ENCODE results near the gene PPIL4. TPM values are rescaled to one million over a fixed set of nuclear protein-coding genes. Genes with fewer than 3 reads are reported as not detected.
"Not testable (repeated sequence)": the region's sequence is repeated elsewhere in the genome, so short reads cannot be mapped to it uniquely, and the experiment has no call there.

Gene PPIL4
- total and polyA plus RNA-seq, 2 of the 13 experiments (the other 11 are each of a cell fraction or from before 2014, with no cell fraction given), result 5.5 to 46.0 TPM

DNA sequence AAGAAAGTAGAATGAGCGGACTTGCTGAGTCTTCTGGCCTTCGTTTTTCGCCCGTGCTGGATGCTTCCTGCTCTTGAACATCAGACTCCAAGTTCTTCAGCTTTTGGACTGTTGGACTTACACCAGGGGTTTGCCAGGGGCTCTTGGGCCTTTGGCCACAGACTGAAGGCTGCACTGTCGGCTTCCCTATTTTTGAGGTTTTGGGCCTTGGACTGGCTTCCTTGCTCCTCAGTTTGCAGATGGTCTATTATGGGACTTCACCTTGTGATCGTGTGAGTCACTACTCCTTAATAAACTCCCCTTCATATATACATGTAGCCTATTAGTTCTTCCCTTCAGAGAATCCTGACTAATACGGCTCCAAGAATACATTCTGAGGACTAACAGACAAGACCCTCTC lies 83.1 kb downstream of the PPIL4 start:
- H3K36me3 ChIP-seq (replicated peaks in 1 of 2; ENCODE audit: control insufficient read depth in 1 of 2, insufficient read depth in 2 of 2, low read length in 2 of 2); ATAC-seq; H3K27me3 ChIP-seq (ENCODE audit: control insufficient read depth in 1 of 2, insufficient read depth in 2 of 2, low read length in 2 of 2); H3K4me3 ChIP-seq (replicated peaks in 1 of 3; ENCODE audit: insufficient read depth in 1 of 3, low read depth in 2 of 3, low read length in 3 of 3); H3K9ac ChIP-seq (ENCODE audit: insufficient read depth, low read depth, low read length); CTCF ChIA-PET (ENCODE audit: low intra/inter-chr PET ratio, low total read pairs); H3K27ac ChIP-seq (ENCODE audit: extremely low read length, insufficient read depth, low read length); H3K4me2 ChIP-seq (ENCODE audit: low read depth, low read length); H2AFZ ChIP-seq (ENCODE audit: low read length); BruUV-seq (replicated peaks); FAIRE-seq; in situ Hi-C loops (cut with HindIII; ENCODE audit: extremely low pct_ligation_motif_present, low pct_unique_long_range_greater_than_20kb); POLR2A ChIA-PET; H3K79me2 ChIP-seq (ENCODE audit: insufficient read depth, low read length); H4K20me1 ChIP-seq (ENCODE audit: insufficient read depth, low read length); DNase-seq (ENCODE audit: low spot score); H3K9me3 ChIP-seq (ENCODE audit: low read length); intact Hi-C loops (cut with micrococcal nuclease; ENCODE audit: unreplicated experiment): not testable (repeated sequence)
- H3K4me1 ChIP-seq (ENCODE audit: insufficient read depth, low read length), result peaks cover 18% of the 10 kb centered on the region
- 95% methylated on average over 7 of the region's 7 CpGs for WGBS (ENCODE audit: low lambda C conversion rate)

GRCh38 chr6:149461670-149462069 lies 84.2 kb downstream of the PPIL4 start:
- H3K27ac ChIP-seq (ENCODE audit: extremely low read length, insufficient read depth, low read length), result no peak overlapping the region
- FAIRE-seq (no peak), ATAC-seq (no peak), DNase-seq (ENCODE audit: low spot score) (no peak)
- H3K4me1 ChIP-seq (ENCODE audit: insufficient read depth, low read length), result peaks cover 10% of the 10 kb centered on the region; the same call in 1 of the 2 replicates
- BruUV-seq (replicated peaks), result no TSS peak
- CTCF ChIA-PET (ENCODE audit: low intra/inter-chr PET ratio, low total read pairs), result no interaction called here
- WGBS (ENCODE audit: low lambda C conversion rate), result 93% methylated on average over 5 of the region's 5 CpGs
- POLR2A ChIA-PET, result no interaction called here
- no peaks in the 10 kb centered on the region for H3K27me3 ChIP-seq (ENCODE audit: control insufficient read depth in 1 of 2, insufficient read depth in 2 of 2, low read length in 2 of 2)
- TF ChIP-seq, protein P1, sequence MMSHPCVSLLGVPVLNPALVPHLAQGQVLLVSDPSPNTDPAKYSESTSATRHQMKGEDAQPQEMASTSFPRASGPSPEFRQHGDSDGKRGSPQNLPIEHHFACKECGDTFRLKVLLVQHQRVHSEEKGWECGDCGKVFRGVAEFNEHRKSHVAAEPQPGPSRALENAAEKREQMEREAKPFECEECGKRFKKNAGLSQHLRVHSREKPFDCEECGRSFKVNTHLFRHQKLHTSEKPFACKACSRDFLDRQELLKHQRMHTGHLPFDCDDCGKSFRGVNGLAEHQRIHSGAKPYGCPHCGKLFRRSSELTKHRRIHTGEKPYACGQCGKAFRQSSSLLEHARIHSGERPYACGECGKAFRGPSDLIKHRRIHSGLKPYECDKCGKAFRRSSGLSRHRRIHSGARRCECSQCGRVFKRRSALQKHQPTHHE (CRISPR knock-in tag; IDR thresholded peaks at IDR 0.05; ENCODE audit: borderline replicate concordance), result no peak
- TF ChIP-seq ZNF562 (CRISPR knock-in tag; IDR thresholded peaks at IDR 0.05; ENCODE audit: borderline replicate concordance), result 0 out of 2 replicates have a peak, but pooled peaks have one; percentile 34
- H3K36me3 ChIP-seq (replicated peaks in 1 of 2; ENCODE audit: control insufficient read depth in 1 of 2, insufficient read depth in 2 of 2, low read length in 2 of 2), result no peaks in the 10 kb centered on the region; a peak in 1 of 5 replicates
- H3K4me3 ChIP-seq (replicated peaks in 1 of 3; ENCODE audit: insufficient read depth in 1 of 3, low read depth in 2 of 3, low read length in 3 of 3), result no peak overlapping the region
- no peaks in the 10 kb centered on the region for H4K20me1 ChIP-seq (ENCODE audit: insufficient read depth, low read length)
- H3K79me2 ChIP-seq (ENCODE audit: insufficient read depth, low read length), result no peaks in the 10 kb centered on the region
- in situ Hi-C loops (cut with HindIII; ENCODE audit: extremely low pct_ligation_motif_present, low pct_unique_long_range_greater_than_20kb), result no loop called here
- intact Hi-C loops (cut with micrococcal nuclease; ENCODE audit: unreplicated experiment), result no loop called here
- H3K9ac ChIP-seq (ENCODE audit: insufficient read depth, low read depth, low read length), result no peak overlapping the region
- no peaks in the 10 kb centered on the region for H3K9me3 ChIP-seq (ENCODE audit: low read length)
- no peak overlapping the region for H2AFZ ChIP-seq (ENCODE audit: low read length)
- no peak overlapping the region for H3K4me2 ChIP-seq (ENCODE audit: low read depth, low read length)

DNA sequence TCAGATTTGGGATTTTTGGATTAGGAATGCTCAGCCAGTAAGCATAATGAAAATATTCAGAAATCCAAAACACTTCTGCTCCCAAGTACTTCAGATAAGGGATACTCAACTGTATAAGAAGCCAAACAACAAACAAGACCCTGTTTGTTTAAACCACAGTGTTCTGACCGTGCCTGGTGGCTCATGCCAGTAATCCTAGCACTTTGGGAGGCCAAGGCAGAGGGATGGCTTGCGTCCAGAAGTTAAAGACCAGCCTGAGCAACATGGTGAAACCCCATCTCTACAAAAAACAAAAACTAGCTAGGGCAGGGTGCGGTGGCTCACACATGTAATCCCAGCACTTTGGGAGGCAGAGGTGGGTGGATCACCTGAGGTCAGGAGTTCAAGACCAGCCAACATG lies 85.6 kb downstream of the PPIL4 start:
- H3K9ac ChIP-seq (ENCODE audit: insufficient read depth, low read depth, low read length); H3K27me3 ChIP-seq (ENCODE audit: control insufficient read depth in 1 of 2, insufficient read depth in 2 of 2, low read length in 2 of 2); H3K9me3 ChIP-seq (ENCODE audit: low read length); ATAC-seq; intact Hi-C loops (cut with micrococcal nuclease; ENCODE audit: unreplicated experiment); H3K79me2 ChIP-seq (ENCODE audit: insufficient read depth, low read length); H2AFZ ChIP-seq (ENCODE audit: low read length); POLR2A ChIA-PET; DNase-seq (ENCODE audit: low spot score); H3K4me3 ChIP-seq (replicated peaks in 1 of 3; ENCODE audit: insufficient read depth in 1 of 3, low read depth in 2 of 3, low read length in 3 of 3); H3K36me3 ChIP-seq (replicated peaks in 1 of 2; ENCODE audit: control insufficient read depth in 1 of 2, insufficient read depth in 2 of 2, low read length in 2 of 2); FAIRE-seq; in situ Hi-C loops (cut with HindIII; ENCODE audit: extremely low pct_ligation_motif_present, low pct_unique_long_range_greater_than_20kb); H3K27ac ChIP-seq (ENCODE audit: extremely low read length, insufficient read depth, low read length); H3K4me2 ChIP-seq (ENCODE audit: low read depth, low read length); H4K20me1 ChIP-seq (ENCODE audit: insufficient read depth, low read length); BruUV-seq (replicated peaks); CTCF ChIA-PET (ENCODE audit: low intra/inter-chr PET ratio, low total read pairs): not testable (repeated sequence)
- 72% methylated on average over 3 of the region's 3 CpGs for WGBS (ENCODE audit: low lambda C conversion rate)
- H3K4me1 ChIP-seq (ENCODE audit: insufficient read depth, low read length), result peaks cover 11% of the 10 kb centered on the region; the same call in 1 of the 2 replicates
